HG03097 (cell line): Measurements from ENCODE around the gene JAK1.
"Not testable (repeated sequence)": the region's sequence is repeated elsewhere in the genome, so short reads cannot be mapped to it uniquely, and the experiment has no call there.

ENCODE experiments used
- ATAC-seq: cut with Tn5 transposase; IDR thresholded peaks from one replicate; pipeline ENCODE4 v1.9.1; 2021; ENCODE audit not compliant: unreplicated experiment, low FRiP score

The JAK1 gene

DNA sequence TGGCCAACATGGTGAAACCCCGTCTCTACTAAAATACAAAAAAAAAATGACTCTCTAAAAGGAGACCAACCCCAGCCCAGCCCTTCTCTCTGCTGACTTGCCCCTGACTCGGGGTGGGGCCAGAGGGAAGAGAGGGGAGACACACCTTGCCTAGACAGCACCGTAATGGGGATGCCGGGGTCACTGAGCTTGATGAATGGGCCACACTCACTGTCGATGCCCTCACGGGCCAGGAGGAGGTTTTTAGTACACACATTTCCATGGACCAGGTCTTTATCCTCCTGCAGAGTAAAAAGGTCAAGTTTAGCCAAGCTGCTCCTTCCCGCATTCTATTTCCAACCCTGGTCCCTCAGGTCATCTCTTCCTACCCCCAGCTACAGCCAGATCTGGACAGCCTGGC lies 121.7 kb downstream of the JAK1 start:
- no peak for ATAC-seq

GRCh38 chr1:64844175-64844574 lies 122.2 kb downstream of the JAK1 start:
- ATAC-seq, result no peak

GRCh38 chr1:64843675-64844074 lies 122.7 kb downstream of the JAK1 start:
- no peak for ATAC-seq

DNA sequence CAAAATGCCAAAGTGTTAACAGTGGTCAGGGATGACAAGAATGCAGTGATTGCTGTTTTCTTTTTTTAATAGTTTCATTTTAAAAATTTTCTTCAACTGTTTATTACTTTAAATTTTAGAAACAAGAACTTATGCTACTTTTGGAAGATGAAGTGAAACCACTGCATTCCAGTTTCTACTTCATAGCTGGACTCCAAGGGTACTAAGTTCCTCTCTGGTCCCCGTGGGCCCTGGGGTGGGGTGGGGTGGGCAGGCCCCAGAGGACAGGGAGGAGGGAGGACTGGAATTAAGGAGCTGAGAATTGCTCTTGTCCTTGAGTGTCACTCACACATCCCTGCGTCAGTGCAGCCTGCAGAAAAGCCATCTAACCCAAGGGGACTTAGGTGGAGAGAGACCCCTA lies 124.1 kb downstream of the JAK1 start:
- no peak for ATAC-seq

GRCh38 chr1:64841330-64842065 lies 124.9 kb downstream of the JAK1 start:
- ATAC-seq, result no peak

GRCh38 chr1:64839732-64840405 lies 126.5 kb downstream of the JAK1 start:
- ATAC-seq, result no peak

- no peak for ATAC-seq
Measured at GRCh38 chr1:64839261-64839660, 127.1 kb downstream of the JAK1 start.

- no peak for ATAC-seq
Measured at GRCh38 chr1:64838486-64838885, 127.9 kb downstream of the JAK1 start.

- ATAC-seq, result no peak
Measured at GRCh38 chr1:64836802-64837201, 129.5 kb downstream of the JAK1 start.

DNA sequence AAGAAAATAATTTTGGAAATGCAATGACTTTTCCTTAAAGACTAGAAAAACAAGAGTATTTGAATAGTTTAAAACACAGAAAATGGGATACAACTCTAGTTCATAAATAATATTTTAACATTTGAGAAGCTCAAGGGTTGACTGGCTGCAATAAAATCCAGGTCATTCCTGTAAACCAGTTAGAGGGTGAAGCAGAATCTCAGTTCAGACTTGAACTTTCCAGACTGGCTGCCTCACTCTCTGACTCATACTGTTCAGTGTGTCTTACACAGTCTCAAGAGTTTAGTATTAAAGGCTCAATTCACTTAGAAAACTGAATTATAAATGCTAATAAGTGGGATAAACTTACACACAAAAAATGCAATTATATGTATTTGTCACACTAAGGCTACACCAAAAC lies 131.6 kb downstream of the JAK1 start:
- ATAC-seq, result no peak

GRCh38 chr1:64830030-64830651 lies 136.2 kb downstream of the JAK1 start:
- ATAC-seq, result no peak

- no peak for ATAC-seq
Measured at GRCh38 chr1:64829411-64830029, 136.8 kb downstream of the JAK1 start.

DNA sequence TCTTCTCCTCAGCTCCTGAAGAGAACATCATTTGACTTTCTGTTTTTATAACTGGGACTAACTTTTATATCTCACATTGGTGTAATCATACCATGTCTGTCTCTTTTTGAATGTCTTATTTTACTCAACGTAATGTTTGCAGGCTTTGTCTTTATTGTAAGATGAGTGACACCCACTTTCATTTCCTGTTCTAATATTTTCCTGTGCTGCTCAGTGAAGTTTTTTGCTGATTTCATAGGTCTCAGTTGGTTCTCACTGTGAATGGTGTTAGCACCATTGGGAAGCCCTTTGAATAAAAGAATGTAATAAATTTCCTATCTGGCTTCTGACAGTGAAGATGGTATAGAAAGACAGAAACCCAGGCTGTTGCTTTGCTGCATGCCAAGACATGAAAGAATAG lies 137.5 kb downstream of the JAK1 start:
- ATAC-seq, result no peak

DNA sequence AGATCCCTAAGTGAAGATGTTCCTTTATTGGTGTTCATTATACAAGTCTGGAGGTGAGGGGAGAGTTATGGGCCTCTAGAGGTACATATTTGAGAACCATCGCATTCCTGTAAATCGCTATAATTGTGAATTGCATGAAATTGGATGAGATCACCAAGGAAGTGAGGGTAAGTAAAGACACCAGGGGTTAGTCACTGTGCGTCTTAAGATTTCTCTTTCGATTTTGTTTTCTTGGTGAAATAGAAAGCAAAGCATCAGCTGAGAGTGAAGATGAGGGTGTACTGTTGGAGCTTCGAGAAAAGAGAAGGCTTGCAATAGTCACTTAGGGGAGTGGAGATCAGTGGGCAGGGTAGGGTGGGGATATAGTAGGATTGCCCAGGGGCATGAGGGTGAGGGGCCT lies 139.4 kb downstream of the JAK1 start:
- no peak for ATAC-seq

DNA sequence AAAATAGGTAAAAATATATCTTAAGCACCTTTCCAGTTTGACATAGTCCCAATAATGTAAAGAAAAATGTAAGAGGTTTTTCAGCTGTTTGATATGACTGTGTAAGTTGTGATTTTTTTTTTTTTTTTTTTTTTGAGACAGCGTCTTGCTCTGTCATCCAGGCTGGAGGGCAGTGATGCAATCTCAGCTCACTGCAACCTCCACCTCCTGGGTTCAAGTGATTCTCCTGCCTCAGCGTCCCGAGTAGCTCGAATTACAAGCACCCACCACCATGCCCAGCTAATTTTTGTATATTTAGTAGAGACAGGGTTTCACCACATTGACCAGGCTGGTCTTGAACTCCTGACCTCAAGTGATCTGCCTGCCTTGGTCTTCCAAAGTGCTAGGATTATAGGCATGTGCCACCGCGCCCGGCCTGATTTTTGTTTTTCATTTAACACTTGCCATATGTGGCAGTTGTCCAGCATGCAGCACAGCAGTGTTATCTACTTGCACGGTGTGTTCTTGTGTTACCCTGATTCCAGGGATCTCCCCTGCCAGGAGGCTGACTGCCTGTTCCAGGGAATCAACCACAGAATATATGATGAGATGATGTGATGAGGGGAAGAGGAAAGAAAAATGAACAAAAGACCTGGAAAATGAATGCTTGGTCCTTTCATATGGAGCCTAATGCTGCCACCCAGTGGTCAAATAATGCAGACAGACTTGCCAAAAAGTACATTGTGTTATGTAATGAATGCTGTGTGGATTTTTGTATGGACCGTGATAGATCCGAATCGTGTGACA lies 142.5 kb downstream of the JAK1 start:
- ATAC-seq, result no peak

DNA sequence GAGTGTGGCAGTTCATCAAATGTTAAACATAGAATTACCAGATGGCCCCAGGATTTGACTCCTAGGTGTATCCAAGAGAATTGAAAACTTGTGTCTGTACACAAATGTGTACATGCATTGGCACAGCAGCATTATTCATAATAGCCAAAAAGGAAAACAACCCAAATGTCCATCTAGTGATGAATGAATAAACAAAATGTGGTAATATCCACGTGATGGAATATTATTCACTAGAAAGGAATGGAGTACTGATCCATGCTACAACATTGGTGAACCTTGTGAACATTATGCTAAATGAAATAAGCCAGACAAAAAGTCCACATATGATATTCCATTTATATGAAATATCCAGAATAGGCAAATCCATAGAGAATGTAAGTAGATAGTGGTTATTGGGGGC lies 143.7 kb downstream of the JAK1 start:
- no peak for ATAC-seq

GRCh38 chr1:64820572-64820971 lies 145.8 kb downstream of the JAK1 start:
- ATAC-seq, result not testable (repeated sequence)

DNA sequence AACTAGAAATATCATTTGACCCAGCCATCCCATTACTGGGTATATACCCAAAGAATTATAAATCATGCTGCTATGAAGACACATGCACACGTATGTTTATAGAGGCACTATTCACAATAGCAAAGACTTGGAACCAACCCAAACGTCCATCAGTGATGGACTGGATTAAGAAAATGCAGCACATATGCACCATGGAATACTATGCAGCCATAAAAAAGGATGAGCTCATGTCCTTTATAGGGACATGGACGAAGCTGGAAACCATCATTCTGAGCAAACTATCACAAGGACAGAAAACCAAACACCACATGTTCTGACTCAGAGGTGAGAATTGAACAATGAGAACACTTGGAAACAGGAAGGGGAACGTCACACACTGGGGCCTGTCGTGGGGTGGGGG lies 149.0 kb downstream of the JAK1 start:
- not testable (repeated sequence) for ATAC-seq

DNA sequence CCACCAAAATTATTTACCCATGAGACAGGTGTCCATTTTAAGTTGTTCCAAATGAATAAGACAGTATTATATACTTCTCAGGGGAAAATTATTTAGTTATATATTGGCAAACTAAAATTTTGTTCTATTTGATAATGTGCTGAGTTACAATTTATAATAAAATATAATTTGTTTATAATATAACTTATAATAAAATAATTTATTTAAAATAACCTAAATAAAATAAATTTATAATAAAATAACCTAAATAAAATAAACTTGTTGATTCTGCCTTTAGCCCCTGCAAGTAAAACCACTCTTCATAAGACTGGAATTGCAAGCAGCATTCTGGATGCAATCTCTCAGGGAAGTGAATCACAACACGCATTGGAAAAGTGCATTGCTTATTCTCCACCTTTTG lies 151.9 kb downstream of the JAK1 start:
- ATAC-seq, result no peak

GRCh38 chr1:64811131-64811530 lies 155.2 kb downstream of the JAK1 start:
- no peak for ATAC-seq

GRCh38 chr1:64810001-64810400 lies 156.3 kb downstream of the JAK1 start:
- no peak for ATAC-seq
